ENCODE measurements around the gene EMC6. TPM values are rescaled to one million over a fixed set of nuclear protein-coding genes. Genes with fewer than 3 reads are reported as not detected.

Gene EMC6
- total and polyA plus RNA-seq, 2 of the 13 experiments (the other 11 are each of a cell fraction or from before 2014, with no cell fraction given) = 45.1 to 47.7 TPM

DNA sequence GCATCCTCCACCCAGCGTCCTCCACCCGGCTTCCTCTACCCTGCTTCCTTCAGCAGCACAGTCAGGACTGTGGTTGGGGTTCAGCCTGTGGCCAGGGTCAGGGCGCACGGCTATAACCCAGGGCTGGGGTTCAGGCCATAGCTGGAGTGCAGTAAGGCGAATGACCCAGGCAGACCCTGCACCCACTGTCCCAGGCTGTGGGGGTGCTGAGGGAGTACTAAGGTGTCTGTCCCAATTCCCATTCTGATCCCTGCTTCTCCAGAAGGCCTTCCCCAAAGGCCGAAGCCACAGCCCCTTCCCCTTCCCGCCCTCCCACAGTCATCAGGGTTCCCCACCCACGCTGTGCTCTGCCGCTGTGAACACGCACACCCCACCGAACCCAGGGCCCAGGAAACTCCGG lies 12.4 kb downstream of the EMC6 start:
- no peak overlapping the region for H3K27ac ChIP-seq (ENCODE audit: extremely low read length, insufficient read depth, low read length)
- H3K4me3 ChIP-seq (replicated peaks in 1 of 3; ENCODE audit: insufficient read depth in 1 of 3, low read depth in 2 of 3, low read length in 3 of 3) = no peak overlapping the region
- in situ Hi-C loops (cut with HindIII; ENCODE audit: extremely low pct_ligation_motif_present, low pct_unique_long_range_greater_than_20kb) = no loop called here
- BruUV-seq (replicated peaks) = no TSS peak
- no peak overlapping the region for H3K9ac ChIP-seq (ENCODE audit: insufficient read depth, low read depth, low read length)
- DNase-seq (ENCODE audit: low spot score) (no peak), FAIRE-seq (no peak), ATAC-seq (no peak)
- H3K79me2 ChIP-seq (ENCODE audit: insufficient read depth, low read length) = no peaks in the 10 kb centered on the region
- no peaks in the 10 kb centered on the region for H3K9me3 ChIP-seq (ENCODE audit: low read length)
- H3K36me3 ChIP-seq (replicated peaks in 1 of 2; ENCODE audit: control insufficient read depth in 1 of 2, insufficient read depth in 2 of 2, low read length in 2 of 2) = no peaks in the 10 kb centered on the region
- WGBS (ENCODE audit: low lambda C conversion rate) = 58% methylated on average over 11 of the region's 12 CpGs
- ChIA-PET CTCF (ENCODE audit: low intra/inter-chr PET ratio, low total read pairs) (no interaction called here), POLR2A (no interaction called here)
- intact Hi-C loops (cut with micrococcal nuclease; ENCODE audit: unreplicated experiment) = loop anchor here (5.0 kb wide), 2 partner anchors 51 to 146 kb away; no protein-coding TSS in a partner anchor
- peak overlapping the region; percentile 29; the same call in 1 of the 2 replicates for H3K4me2 ChIP-seq (ENCODE audit: low read depth, low read length)
- H3K27me3 ChIP-seq (ENCODE audit: control insufficient read depth in 1 of 2, insufficient read depth in 2 of 2, low read length in 2 of 2) = peaks cover 2 to 7% of the 10 kb centered on the region in 2 experiments; a peak in 4 of 5 replicates
- no peaks in the 10 kb centered on the region for H4K20me1 ChIP-seq (ENCODE audit: insufficient read depth, low read length)
- no peak overlapping the region for H2AFZ ChIP-seq (ENCODE audit: low read length)
- TF ChIP-seq PCBP2 (optimal IDR thresholded peaks at IDR 0.05; ENCODE audit: low read depth, low read length, poor library complexity, severe bottlenecking) (no peak), ZFX (CRISPR knock-in tag; IDR thresholded peaks at IDR 0.05; ENCODE audit: low read depth) (no peak), REL (CRISPR knock-in tag; conservative IDR thresholded peaks at IDR 0.05) (no peak), CENPBD1 (CRISPR knock-in tag; IDR thresholded peaks at IDR 0.05; ENCODE audit: borderline replicate concordance, low read depth) (no peak), RORA (CRISPR knock-in tag; IDR thresholded peaks at IDR 0.05) (no peak)
- TF ChIP-seq, protein P1, sequence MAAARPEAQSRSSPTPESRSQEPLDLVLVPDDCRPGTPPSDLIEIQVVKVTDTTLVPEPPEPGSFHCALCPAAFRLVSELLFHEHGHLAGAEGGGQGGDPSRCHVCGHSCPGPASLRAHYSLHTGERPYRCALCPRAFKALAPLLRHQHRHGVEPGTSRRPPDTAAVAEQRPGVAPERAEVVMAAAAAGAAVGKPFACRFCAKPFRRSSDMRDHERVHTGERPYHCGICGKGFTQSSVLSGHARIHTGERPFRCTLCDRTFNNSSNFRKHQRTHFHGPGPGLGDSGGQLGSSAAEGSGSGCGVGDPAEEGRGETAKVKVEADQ (CRISPR knock-in tag; IDR thresholded peaks at IDR 0.05; ENCODE audit: borderline replicate concordance) = no peak
- H3K4me1 ChIP-seq (ENCODE audit: insufficient read depth, low read length) = peaks cover 14% of the 10 kb centered on the region

DNA sequence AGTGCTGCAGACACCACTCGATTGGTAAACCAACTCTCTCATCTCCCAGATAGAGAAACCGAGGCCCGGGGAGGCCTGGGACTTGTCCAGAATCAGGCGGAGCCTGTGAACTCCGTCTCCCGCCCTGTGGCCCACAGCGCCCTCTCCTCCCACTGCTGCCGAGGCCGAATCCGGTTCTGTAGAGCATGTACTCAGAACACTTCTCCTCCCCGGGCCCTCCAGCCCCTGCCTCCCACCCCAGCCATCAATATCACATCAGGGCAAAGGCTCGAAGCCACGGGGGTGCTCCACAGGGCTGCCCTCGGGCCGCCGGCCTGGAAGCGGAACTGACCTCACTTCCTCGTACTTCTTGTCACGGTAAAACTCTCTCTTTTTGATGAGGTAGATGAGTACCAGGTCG lies 13.0 kb downstream of the EMC6 start:
- POLR2A ChIA-PET = no interaction called here
- FAIRE-seq (no peak), ATAC-seq (no peak), DNase-seq (ENCODE audit: low spot score) (no peak)
- Histone ChIP-seq H3K4me2 (ENCODE audit: low read depth, low read length) (peak overlapping the region; percentile 29), H4K20me1 (ENCODE audit: insufficient read depth, low read length) (no peaks in the 10 kb centered on the region), H3K4me1 (ENCODE audit: insufficient read depth, low read length) (peaks cover 14% of the 10 kb centered on the region), H3K27ac (ENCODE audit: extremely low read length, insufficient read depth, low read length) (no peak overlapping the region), H3K4me3 (replicated peaks in 1 of 3; ENCODE audit: insufficient read depth in 1 of 3, low read depth in 2 of 3, low read length in 3 of 3) (no peak overlapping the region; a peak in 1 of 6 replicates), H2AFZ (ENCODE audit: low read length) (no peak overlapping the region), H3K9me3 (ENCODE audit: low read length) (no peaks in the 10 kb centered on the region), H3K9ac (ENCODE audit: insufficient read depth, low read depth, low read length) (no peak overlapping the region), H3K27me3 (ENCODE audit: control insufficient read depth in 1 of 2, insufficient read depth in 2 of 2, low read length in 2 of 2) (peaks cover 2 to 7% of the 10 kb centered on the region in 2 experiments; a peak in 4 of 5 replicates), H3K36me3 (replicated peaks in 1 of 2; ENCODE audit: control insufficient read depth in 1 of 2, insufficient read depth in 2 of 2, low read length in 2 of 2) (no peaks in the 10 kb centered on the region), H3K79me2 (ENCODE audit: insufficient read depth, low read length) (no peaks in the 10 kb centered on the region)
- in situ Hi-C loops (cut with HindIII; ENCODE audit: extremely low pct_ligation_motif_present, low pct_unique_long_range_greater_than_20kb) (no loop called here), intact Hi-C loops (cut with micrococcal nuclease; ENCODE audit: unreplicated experiment) (loop anchor here (5.0 kb wide), 2 partner anchors 51 to 146 kb away; no protein-coding TSS in a partner anchor)
- 16% methylated on average over 12 of the region's 20 CpGs for WGBS (ENCODE audit: low lambda C conversion rate)
- CTCF ChIA-PET (ENCODE audit: low intra/inter-chr PET ratio, low total read pairs) = no interaction called here
- no TSS peak for BruUV-seq (replicated peaks)
- TF ChIP-seq ZNF441 (CRISPR knock-in tag; IDR thresholded peaks at IDR 0.05; ENCODE audit: borderline replicate concordance) (peak; percentile 93), ATF7-NPFF (CRISPR knock-in tag; IDR thresholded peaks at IDR 0.05; ENCODE audit: low read depth) (no peak), MEIS1 (CRISPR knock-in tag; IDR thresholded peaks at IDR 0.05; ENCODE audit: borderline replicate concordance) (no peak), ATAD3A (CRISPR knock-in tag; IDR thresholded peaks at IDR 0.05) (no peak)
- TF ChIP-seq, protein P2, sequence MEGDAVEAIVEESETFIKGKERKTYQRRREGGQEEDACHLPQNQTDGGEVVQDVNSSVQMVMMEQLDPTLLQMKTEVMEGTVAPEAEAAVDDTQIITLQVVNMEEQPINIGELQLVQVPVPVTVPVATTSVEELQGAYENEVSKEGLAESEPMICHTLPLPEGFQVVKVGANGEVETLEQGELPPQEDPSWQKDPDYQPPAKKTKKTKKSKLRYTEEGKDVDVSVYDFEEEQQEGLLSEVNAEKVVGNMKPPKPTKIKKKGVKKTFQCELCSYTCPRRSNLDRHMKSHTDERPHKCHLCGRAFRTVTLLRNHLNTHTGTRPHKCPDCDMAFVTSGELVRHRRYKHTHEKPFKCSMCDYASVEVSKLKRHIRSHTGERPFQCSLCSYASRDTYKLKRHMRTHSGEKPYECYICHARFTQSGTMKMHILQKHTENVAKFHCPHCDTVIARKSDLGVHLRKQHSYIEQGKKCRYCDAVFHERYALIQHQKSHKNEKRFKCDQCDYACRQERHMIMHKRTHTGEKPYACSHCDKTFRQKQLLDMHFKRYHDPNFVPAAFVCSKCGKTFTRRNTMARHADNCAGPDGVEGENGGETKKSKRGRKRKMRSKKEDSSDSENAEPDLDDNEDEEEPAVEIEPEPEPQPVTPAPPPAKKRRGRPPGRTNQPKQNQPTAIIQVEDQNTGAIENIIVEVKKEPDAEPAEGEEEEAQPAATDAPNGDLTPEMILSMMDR (CRISPR knock-in tag; IDR thresholded peaks at IDR 0.05) = peak; percentile 31

All from HepG2 (cell line).